Ammon's horn (tissue), 1 donor: ENCODE measurements around the gene SPOCD1.

ENCODE experiments used
- DNase-seq: peaks from one replicate; pipeline ENCODE4 v3.0.0-alpha.2; 2016; ENCODE audit warnings: low spot score

The SPOCD1 gene

GRCh38 chr1:31799895-31800673 is 15.7 kb downstream of the SPOCD1 start:
- no peak for DNase-seq

- no peak for DNase-seq
These were observed 16.5 kb downstream of the SPOCD1 start for GRCh38 chr1:31799196-31799894.

GRCh38 chr1:31798433-31799195 is 17.2 kb downstream of the SPOCD1 start:
- DNase-seq = no peak

GRCh38 chr1:31798086-31798432 is 17.8 kb downstream of the SPOCD1 start:
- no peak for DNase-seq

- no peak for DNase-seq
These were observed 18.6 kb downstream of the SPOCD1 start for GRCh38 chr1:31797216-31797615.

- DNase-seq = no peak
These were observed 19.1 kb downstream of the SPOCD1 start for GRCh38 chr1:31796707-31797106.

- DNase-seq = peak; percentile 72
These were observed 19.8 kb downstream of the SPOCD1 start for GRCh38 chr1:31795801-31796621.

- no peak for DNase-seq
These were observed 20.6 kb downstream of the SPOCD1 start for GRCh38 chr1:31795096-31795675.

GRCh38 chr1:31793586-31794285 is 22.1 kb downstream of the SPOCD1 start:
- DNase-seq = no peak

- no peak for DNase-seq
These were observed 22.7 kb downstream of the SPOCD1 start for GRCh38 chr1:31793086-31793485.

GRCh38 chr1:31792541-31792940 is 23.3 kb downstream of the SPOCD1 start:
- DNase-seq = no peak

- no peak for DNase-seq
These were observed 23.7 kb downstream of the SPOCD1 start for GRCh38 chr1:31792116-31792515.

GRCh38 chr1:31791131-31791858 is 24.5 kb downstream of the SPOCD1 start:
- no peak for DNase-seq

GRCh38 chr1:31790641-31791091 is 25.2 kb downstream of the SPOCD1 start:
- no peak for DNase-seq

- DNase-seq = no peak
These were observed 25.7 kb downstream of the SPOCD1 start for GRCh38 chr1:31790140-31790539.

- DNase-seq = peak; percentile 97
These were observed 26.4 kb downstream of the SPOCD1 start for GRCh38 chr1:31789259-31790065.

GRCh38 chr1:31788825-31789256 is 27.0 kb downstream of the SPOCD1 start:
- DNase-seq = peak; percentile 68

- peak; percentile 98 for DNase-seq
These were observed 27.5 kb downstream of the SPOCD1 start for GRCh38 chr1:31788138-31788824.

- no peak for DNase-seq
These were observed 28.1 kb downstream of the SPOCD1 start for GRCh38 chr1:31787786-31788137.
